H9 (cell line): ENCODE data around the gene GPATCH1. TPM values are rescaled to one million over a fixed set of nuclear protein-coding genes. Genes with fewer than 3 reads are reported as not detected.

Experiments
- DNase-seq: peaks from one replicate; pipeline ENCODE4 v3.0.0-alpha.2; 2017
- H2AFZ ChIP-seq: one replicate; pipeline ENCODE4 v1.6.1; 2013; ENCODE audit warnings: mild to moderate bottlenecking, low read length, control low read depth, moderate library complexity
- H2AK5ac ChIP-seq: 2 replicates; pipeline ENCODE4 v1.6.1; 2013; ENCODE audit warnings: low read length, control low read depth, mixed read lengths; ENCODE audit not compliant: insufficient read length
- H2BK120ac ChIP-seq: one replicate; pipeline ENCODE4 v1.6.1; 2013; ENCODE audit warnings: low read depth, mild to moderate bottlenecking, low read length, control low read depth, inconsistent platforms; ENCODE audit not compliant: poor library complexity, severe bottlenecking
- H2BK12ac ChIP-seq: 2 replicates; pipeline ENCODE4 v1.6.1; 2013; ENCODE audit warnings: low read length, control low read depth, mixed read lengths, low read depth; ENCODE audit not compliant: insufficient read length
- H2BK15ac ChIP-seq: 2 replicates; pipeline ENCODE4 v1.6.1; 2013; ENCODE audit warnings: low read depth, low read length, control low read depth
- H2BK20ac ChIP-seq: one replicate; pipeline ENCODE4 v1.6.1; 2013; ENCODE audit warnings: low read depth, mild to moderate bottlenecking, low read length, control low read depth, inconsistent platforms; ENCODE audit not compliant: poor library complexity, severe bottlenecking
- H2BK5ac ChIP-seq: 2 replicates; pipeline ENCODE4 v1.6.1; 2013; ENCODE audit warnings: low read length, control low read depth, mixed read lengths; ENCODE audit not compliant: insufficient read length
- H3K14ac ChIP-seq: 2 replicates; pipeline ENCODE4 v1.6.1; 2013; ENCODE audit warnings: low read length, control low read depth; ENCODE audit not compliant: insufficient read depth
- H3K18ac ChIP-seq: 2 replicates; pipeline ENCODE4 v1.6.1; 2013; ENCODE audit warnings: low read depth, mild to moderate bottlenecking, mixed read lengths, low read length, control low read depth; ENCODE audit not compliant: insufficient read length
- H3K23ac ChIP-seq: 2 replicates; pipeline ENCODE4 v1.6.1; 2013; ENCODE audit warnings: low read length, control low read depth, mixed read lengths, low read depth; ENCODE audit not compliant: insufficient read length
- H3K23me2 ChIP-seq: 2 replicates; pipeline ENCODE4 v1.6.1; 2013; ENCODE audit warnings: low read depth, mild to moderate bottlenecking, mixed read lengths, low read length, control low read depth; ENCODE audit not compliant: insufficient read length, poor library complexity, severe bottlenecking
- H3K27ac ChIP-seq: 2 replicates; pipeline ENCODE4 v1.5.1; 2013; ENCODE audit warnings: low read length, control low read depth, mixed read lengths, low read depth; ENCODE audit not compliant: insufficient read length
- H3K27me3 ChIP-seq: 2 replicates; pipeline ENCODE4 v1.6.1; 2013; ENCODE audit warnings: low read length, control low read depth, inconsistent platforms; ENCODE audit not compliant: insufficient read depth
- H3K4ac ChIP-seq: 2 replicates; pipeline ENCODE4 v1.6.1; 2013; ENCODE audit warnings: low read depth, mild to moderate bottlenecking, control low read depth, inconsistent platforms, low read length, moderate library complexity
- H3K4me1 ChIP-seq: 2 replicates; pipeline ENCODE4 v1.6.1; 2013; ENCODE audit warnings: low read length, control low read depth, inconsistent platforms; ENCODE audit not compliant: insufficient read depth
- H3K4me2 ChIP-seq: 2 replicates; pipeline ENCODE4 v1.6.1; 2013; ENCODE audit warnings: low read length, control low read depth, mixed read lengths; ENCODE audit not compliant: insufficient read length, insufficient read depth
- H3K56ac ChIP-seq: 2 replicates; pipeline ENCODE4 v1.6.1; 2013; ENCODE audit warnings: low read depth, mild to moderate bottlenecking, mixed read lengths, low read length, control low read depth; ENCODE audit not compliant: insufficient read length
- H3K79me1 ChIP-seq: 2 replicates; pipeline ENCODE4 v1.6.1; 2013; ENCODE audit warnings: low read depth, mild to moderate bottlenecking, moderate library complexity, low read length, control low read depth, inconsistent platforms; ENCODE audit not compliant: insufficient read depth, poor library complexity, severe bottlenecking
- H3K79me2 ChIP-seq: 2 replicates; pipeline ENCODE4 v1.6.1; 2013; ENCODE audit warnings: low read length, control low read depth, inconsistent platforms; ENCODE audit not compliant: insufficient read depth
- H3K9ac ChIP-seq: 2 replicates; pipeline ENCODE4 v1.6.1; 2013; ENCODE audit warnings: low read length, control low read depth, mixed read lengths; ENCODE audit not compliant: insufficient read length; ENCODE audit errors: extremely low read depth
- H3K9me3 ChIP-seq: one replicate; pipeline ENCODE4 v1.6.1; 2013; ENCODE audit warnings: low read depth, low read length, inconsistent platforms; ENCODE audit not compliant: control insufficient read depth
- H3T11ph ChIP-seq: one replicate; pipeline ENCODE4 v1.6.1; 2013; ENCODE audit warnings: mild to moderate bottlenecking, low read length, control low read depth, inconsistent platforms
- H4K20me1 ChIP-seq: one replicate; pipeline ENCODE4 v1.6.1; 2013; ENCODE audit not compliant: control insufficient read depth, insufficient read length, insufficient read depth
- H4K5ac ChIP-seq: 2 replicates; pipeline ENCODE4 v1.6.1; 2013; ENCODE audit warnings: low read depth, mild to moderate bottlenecking, mixed read lengths, low read length, control low read depth; ENCODE audit not compliant: insufficient read length
- H4K8ac ChIP-seq: replicated peaks from 2 replicates; pipeline ENCODE4 v1.6.1; 2013; ENCODE audit warnings: low read length, control low read depth, mixed read lengths, low read depth; ENCODE audit not compliant: insufficient read length
- H4K91ac ChIP-seq: 2 replicates; pipeline ENCODE4 v1.6.1; 2013; ENCODE audit warnings: low read depth, mild to moderate bottlenecking, moderate library complexity, mixed read lengths, low read length, control low read depth; ENCODE audit not compliant: insufficient read length
- H3K27ac Mint-ChIP-seq, 3 experiments: 2 replicates in 2 of 3; 3 replicates in 1 of 3; pipeline ENCODE4 v1.8.0; 2020 to 2021; ENCODE audit warnings: mixed read lengths in 3 of 3, mild to moderate bottlenecking in 1 of 3, moderate library complexity in 1 of 3
- H3K27me3 Mint-ChIP-seq: 2 replicates; pipeline ENCODE4 v1.8.0; 2021; ENCODE audit warnings: low read depth, mild to moderate bottlenecking, moderate library complexity, mixed read lengths
- H3K36me3 Mint-ChIP-seq, 3 experiments: 2 replicates in 2 of 3; 3 replicates in 1 of 3; pipeline ENCODE4 v1.8.0; 2020 to 2021; ENCODE audit warnings: low read depth in 3 of 3, mixed read lengths in 3 of 3; ENCODE audit not compliant: insufficient read depth in 1 of 3
- H3K4me1 Mint-ChIP-seq, 2 experiments: 2 replicates each; pipeline ENCODE4 v1.8.0; 2020; ENCODE audit warnings: mixed read lengths in 2 of 2
- H3K4me3 Mint-ChIP-seq, 2 experiments: 2 replicates in 1 of 2; 3 replicates in 1 of 2; pipeline ENCODE4 v1.8.0; 2020 to 2021; ENCODE audit warnings: mild to moderate bottlenecking in 2 of 2, mixed read lengths in 2 of 2, moderate library complexity in 1 of 2
- H3K9me3 Mint-ChIP-seq, 2 experiments: 2 replicates in 1 of 2; 3 replicates in 1 of 2; pipeline ENCODE4 v1.8.0; 2020; ENCODE audit warnings: mild to moderate bottlenecking in 2 of 2, mixed read lengths in 2 of 2, moderate library complexity in 1 of 2
- CTCF ChIP-seq: fragments of 200-600 bp; sonication (generic); conservative IDR thresholded peaks from 3 replicates; pipeline ENCODE4 v1.8.0; 2021; ENCODE audit warnings: antibody characterized with exemption, mild to moderate bottlenecking
- WGBS: extraction: QIAGEN DNeasy Blood & Tissue Kit; methylation state at CpG from one replicate; pipeline ENCODE4 v1.1.7; 2013; ENCODE audit warnings: missing lambda C conversion rate, low lambda C conversion rate, mixed read lengths; ENCODE audit not compliant: insufficient read length; ENCODE audit errors: extremely low coverage; 5-methylcytosine and 5-hydroxymethylcytosine counted together
- total RNA-seq: library from RNA; stranded (reverse); gene quantifications from 2 replicates; pipeline ENCODE4 v1.2.1, GENCODE V29; 2021

GPATCH1 gene
- total RNA-seq, 1 experiment from 2014 or later = 11.7 TPM

- no peak overlapping the region for H3K4ac ChIP-seq
- H3K9ac ChIP-seq = peak overlapping the region; percentile 34
- no peaks in the 10 kb centered on the region; the same call in 1 of the 2 replicates for H3K4me1 ChIP-seq
- H3K27me3 Mint-ChIP-seq = peaks cover 6% of the 10 kb centered on the region
- H4K5ac ChIP-seq = no peak overlapping the region
- no peak overlapping the region for H2AK5ac ChIP-seq
- no peak overlapping the region for H4K8ac ChIP-seq
- no peak overlapping the region for H2BK5ac ChIP-seq
- peaks cover 21 to 23% of the 10 kb centered on the region in 2 experiments for H3K4me1 Mint-ChIP-seq
- H4K20me1 ChIP-seq = no peaks in the 10 kb centered on the region
- H3K79me2 ChIP-seq = peaks cover 13% of the 10 kb centered on the region
- no peak overlapping the region for H3K27ac ChIP-seq
- no peaks in the 10 kb centered on the region for H3K9me3 Mint-ChIP-seq
- no peak overlapping the region for H3K23ac ChIP-seq
- H2BK20ac ChIP-seq = no peak overlapping the region
- H3T11ph ChIP-seq = no peak overlapping the region
- no peak overlapping the region for H2BK120ac ChIP-seq
- peak overlapping the region; percentile 65; the same call in 1 of the 2 replicates for H3K14ac ChIP-seq
- H2AFZ ChIP-seq = no peak overlapping the region
- peak overlapping the region; percentile 84 to 92 for H3K4me3 Mint-ChIP-seq
- H3K4me2 ChIP-seq = peak overlapping the region; percentile 75
- peaks cover 18% of the 10 kb centered on the region for H3K23me2 ChIP-seq
- no peak overlapping the region for H3K56ac ChIP-seq
- no peak overlapping the region for H4K91ac ChIP-seq
- H3K9me3 ChIP-seq = no peaks in the 10 kb centered on the region
- H3K79me1 ChIP-seq = peaks cover 4% of the 10 kb centered on the region
- no peak overlapping the region for H2BK12ac ChIP-seq
- DNase-seq = no peak
- H3K36me3 Mint-ChIP-seq = 0 out of 7 replicates have a peak, but pooled peaks cover 0 to 2% (median 0%) of the 10 kb centered on the region in 3 experiments
- H3K27me3 ChIP-seq = no peaks in the 10 kb centered on the region
- H3K18ac ChIP-seq = no peak overlapping the region
- no peak overlapping the region for H2BK15ac ChIP-seq
- WGBS = no CpG with 5 or more reads among the region's 7 CpGs
- TF ChIP-seq CTCF = no peak
- H3K27ac Mint-ChIP-seq = no peak overlapping the region
These were observed 17.6 kb upstream of the GPATCH1 start for GRCh38 chr19:33063356-33063752.
